ENCODE results near the gene GFM1.

- TF ChIP-seq, protein P1, sequence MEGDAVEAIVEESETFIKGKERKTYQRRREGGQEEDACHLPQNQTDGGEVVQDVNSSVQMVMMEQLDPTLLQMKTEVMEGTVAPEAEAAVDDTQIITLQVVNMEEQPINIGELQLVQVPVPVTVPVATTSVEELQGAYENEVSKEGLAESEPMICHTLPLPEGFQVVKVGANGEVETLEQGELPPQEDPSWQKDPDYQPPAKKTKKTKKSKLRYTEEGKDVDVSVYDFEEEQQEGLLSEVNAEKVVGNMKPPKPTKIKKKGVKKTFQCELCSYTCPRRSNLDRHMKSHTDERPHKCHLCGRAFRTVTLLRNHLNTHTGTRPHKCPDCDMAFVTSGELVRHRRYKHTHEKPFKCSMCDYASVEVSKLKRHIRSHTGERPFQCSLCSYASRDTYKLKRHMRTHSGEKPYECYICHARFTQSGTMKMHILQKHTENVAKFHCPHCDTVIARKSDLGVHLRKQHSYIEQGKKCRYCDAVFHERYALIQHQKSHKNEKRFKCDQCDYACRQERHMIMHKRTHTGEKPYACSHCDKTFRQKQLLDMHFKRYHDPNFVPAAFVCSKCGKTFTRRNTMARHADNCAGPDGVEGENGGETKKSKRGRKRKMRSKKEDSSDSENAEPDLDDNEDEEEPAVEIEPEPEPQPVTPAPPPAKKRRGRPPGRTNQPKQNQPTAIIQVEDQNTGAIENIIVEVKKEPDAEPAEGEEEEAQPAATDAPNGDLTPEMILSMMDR (conservative IDR thresholded peaks at IDR 0.05; ENCODE audit: low read length) = no peak
- TF ChIP-seq EZH2phosphoT487 (IDR thresholded peaks at IDR 0.05; ENCODE audit: borderline replicate concordance, low read depth, low read length) = no peak
These were observed 12.3 kb upstream of the GFM1 start for GRCh38 chr3:158631981-158632380.

Data from OCI-LY7 (cell line).